Spleen (tissue), 11 donors: Measurements from ENCODE around the gene NKD1. TPM values are rescaled to one million over a fixed set of nuclear protein-coding genes. Genes with fewer than 3 reads are reported as not detected.

Experiments
- DNase-seq: peaks from one replicate; pipeline ENCODE4 v3.0.0-alpha.2; 2020
- H3K27ac ChIP-seq, 8 donors: fragments of 200-600 bp; sonication (generic) in 7 of 8; 1 replicate in 4 of 8; 2 replicates in 4 of 8; pipeline versions ENCODE4 v1.5.0 to v1.8.0; 2016 to 2021; ENCODE audit warnings: inconsistent platforms in 4 of 8, mild to moderate bottlenecking in 4 of 8, moderate library complexity in 1 of 8
- H3K27me3 ChIP-seq, 7 donors: fragments of 200-600 bp; sonication (generic) in 6 of 7; replicated peaks in 1 of 7; 1 replicate in 4 of 7; 2 replicates in 3 of 7; pipeline versions ENCODE4 v1.5.0 to v1.8.0; 2016 to 2021; ENCODE audit warnings: inconsistent platforms in 3 of 7, mild to moderate bottlenecking in 1 of 7
- H3K36me3 ChIP-seq, 6 donors: fragments of 200-600 bp; sonication (generic) in 5 of 6; 1 replicate in 4 of 6; 2 replicates in 2 of 6; pipeline versions ENCODE4 v1.5.0 to v1.8.0; 2016 to 2021; ENCODE audit warnings: inconsistent platforms in 2 of 6
- H3K4me1 ChIP-seq, 6 donors: fragments of 200-600 bp; sonication (generic) in 5 of 6; 1 replicate in 3 of 6; 2 replicates in 3 of 6; pipeline versions ENCODE4 v1.5.0 to v1.8.0; 2016 to 2021; ENCODE audit warnings: inconsistent platforms in 3 of 6
- H3K4me3 ChIP-seq, 8 donors: fragments of 200-600 bp; sonication (generic) in 7 of 8; 1 replicate in 4 of 8; 2 replicates in 4 of 8; pipeline versions ENCODE4 v1.5.0 to v1.8.0; 2016 to 2021; ENCODE audit warnings: inconsistent platforms in 4 of 8, mild to moderate bottlenecking in 4 of 8, moderate library complexity in 2 of 8
- H3K9me3 ChIP-seq, 8 donors: fragments of 200-600 bp; sonication (generic) in 7 of 8; 1 replicate in 4 of 8; 2 replicates in 4 of 8; pipeline versions ENCODE4 v1.5.0 to v1.8.0; 2016 to 2021; ENCODE audit warnings: inconsistent platforms in 4 of 8
- CTCF ChIP-seq, 11 experiments: fragments of 200-600 bp in 7 of 11; fragments of 450-650 bp in 4 of 11; sonication (generic) in 4 of 11; IDR thresholded peaks in 8 of 11; conservative IDR thresholded peaks in 3 of 11; 1 replicate in 7 of 11; 2 replicates in 4 of 11; pipeline versions ENCODE4 v1.4.0 to v1.8.0; 2016 to 2021; ENCODE audit warnings: antibody characterized with exemption in 11 of 11, inconsistent platforms in 4 of 11, mild to moderate bottlenecking in 1 of 11
- POLR2A ChIP-seq, 3 donors: fragments of 450-650 bp; IDR thresholded peaks; one replicate each; pipeline ENCODE4 v1.5.1; 2017; ENCODE audit warnings: antibody characterized with exemption in 3 of 3, mild to moderate bottlenecking in 1 of 3
- POLR2AphosphoS5 ChIP-seq, 3 donors: sonication (generic); formaldehyde crosslinking; IDR thresholded peaks; one replicate each; pipeline ENCODE4 v1.5.1; 2017; ENCODE audit warnings: antibody characterized with exemption in 3 of 3
- WGBS, 5 donors: extraction: QIAGEN DNeasy Blood & Tissue Kit in 3 of 5; methylation state at CpG; one replicate each; pipeline versions ENCODE4 v1.1.5 to v1.1.7; 2013 to 2018; 5-methylcytosine and 5-hydroxymethylcytosine counted together
- intact Hi-C: fragments of 100-400 bp; cut with DNase I; formaldehyde crosslinking; loops from one replicate; pipeline ENCODE4 v1.15.0; 2023; ENCODE audit warnings: low total_unique reads
- polyA plus RNA-seq, 3 donors: library from polyadenylated mRNA; stranded (reverse); fragments of 200-250 nt; gene quantifications; one replicate each; pipeline ENCODE4 v1.2.1, GENCODE V29; 2013
- total RNA-seq, 7 donors: library from RNA; depleted of rRNA in 3 of 7; stranded (reverse); fragments of >200 nt in 3 of 7; fragmentation: NEBNext Ultra II Directional in 4 of 7; extraction: Animal tissue kit (Norgen Biotek cat#: 25700) in 4 of 7; gene quantifications; one replicate each; pipeline versions ENCODE4 v1.1.0 to v1.2.1, GENCODE V29; 2016 to 2021
- donor health status: healthy with polysubstance abuse.
- donor health status: DM: no; HTN: no; CAD: no; lungs with moderate emphysema.
- donor health status: DM: no; HTN: no; CAD: no.
- donor health status: Bipolar disorder and iron deficiency.
- donor health status: healthy.
- donor health status: DM: no; HTN: no; CAD: no.
- donor health status: DM: yes; HTN: yes; CAD: no.

The NKD1 gene
- total and polyA plus RNA-seq, 10 donors = 0.11 to 15.2 (median 3.6) TPM

- Histone ChIP-seq H3K27me3 (no peaks in the 10 kb centered on the region), H3K4me3 (no peak overlapping the region), H3K4me1 (peaks cover 4 to 55% (median 17%) of the 10 kb centered on the region in 6 donors), H3K36me3 (no peaks in the 10 kb centered on the region), H3K9me3 (no peaks in the 10 kb centered on the region), H3K27ac (no peak overlapping the region)
- no peak for TF ChIP-seq POLR2A (IDR thresholded peaks at IDR 0.05)
- no peak for TF ChIP-seq CTCF (IDR thresholded peaks at IDR 0.05 in 8 of 11, conservative IDR thresholded peaks at IDR 0.05 in 3 of 11)
- no peak for TF ChIP-seq POLR2AphosphoS5 (IDR thresholded peaks at IDR 0.05)
- intact Hi-C loops = no loop called here
- 83 to 100% (median 99%) methylated on average over 1 to 2 of the region's 2 CpGs for WGBS, 5 donors
- no peak for DNase-seq
These were observed 39.3 kb downstream of the NKD1 start for GRCh38 chr16:50587543-50587942.

- TF ChIP-seq POLR2A (IDR thresholded peaks at IDR 0.05) (no peak), CTCF (IDR thresholded peaks at IDR 0.05 in 8 of 11, conservative IDR thresholded peaks at IDR 0.05 in 3 of 11) (no peak), POLR2AphosphoS5 (IDR thresholded peaks at IDR 0.05) (no peak)
- WGBS, 5 donors = 76 to 90% (median 87%) methylated on average over 2 of the region's 2 CpGs
- Histone ChIP-seq H3K9me3 (no peaks in the 10 kb centered on the region), H3K36me3 (no peaks in the 10 kb centered on the region), H3K4me3 (no peak overlapping the region), H3K27ac (peak overlapping the region in 6 of 8 donors; percentile 79 to 90 (median 81)), H3K27me3 (no peaks in the 10 kb centered on the region), H3K4me1 (peaks cover 5 to 61% (median 20%) of the 10 kb centered on the region in 6 donors)
- no peak for DNase-seq
- intact Hi-C loops = no loop called here
These were observed 40.1 kb downstream of the NKD1 start for GRCh38 chr16:50588276-50588675.

GRCh38 chr16:50591209-50591608 is 43.0 kb downstream of the NKD1 start:
- Histone ChIP-seq H3K36me3 (no peaks in the 10 kb centered on the region), H3K4me3 (no peak overlapping the region), H3K27ac (peak overlapping the region in 6 of 8 donors; percentile 21 to 59 (median 40)), H3K27me3 (no peaks in the 10 kb centered on the region), H3K9me3 (no peaks in the 10 kb centered on the region), H3K4me1 (peaks cover 5 to 41% (median 16%) of the 10 kb centered on the region in 6 donors)
- WGBS, 5 donors = 89 to 96% (median 93%) methylated on average over 6 of the region's 6 CpGs
- TF ChIP-seq POLR2A (IDR thresholded peaks at IDR 0.05) (no peak), POLR2AphosphoS5 (IDR thresholded peaks at IDR 0.05) (no peak), CTCF (IDR thresholded peaks at IDR 0.05 in 8 of 11, conservative IDR thresholded peaks at IDR 0.05 in 3 of 11) (no peak)
- DNase-seq = peak; percentile 43
- intact Hi-C loops = no loop called here

GRCh38 chr16:50591800-50592771 is 43.9 kb downstream of the NKD1 start:
- Histone ChIP-seq H3K36me3 (no peaks in the 10 kb centered on the region), H3K27me3 (no peaks in the 10 kb centered on the region), H3K4me3 (peak overlapping the region in 1 of 8 donors; percentile 25), H3K27ac (peak overlapping the region in 7 of 8 donors; percentile 9 to 59 (median 38)), H3K4me1 (peaks cover 5 to 38% (median 16%) of the 10 kb centered on the region in 6 donors), H3K9me3 (no peaks in the 10 kb centered on the region)
- 46 to 65% (median 58%) methylated on average over 17 to 24 of the region's 24 CpGs for WGBS, 5 donors
- peak; percentile 79 for DNase-seq
- TF ChIP-seq POLR2AphosphoS5 (IDR thresholded peaks at IDR 0.05) (peak; percentile 5 to 73 (median 57)), CTCF (IDR thresholded peaks at IDR 0.05 in 8 of 11, conservative IDR thresholded peaks at IDR 0.05 in 3 of 11) (peak in 2 of 11 experiments; percentile 11 to 23), POLR2A (IDR thresholded peaks at IDR 0.05) (no peak)
- intact Hi-C loops = no loop called here
